ENCODE data around the gene EPS8.

EPS8 gene

GRCh38 chr12:15789220-15790171 is at the start of gene EPS8:
Gene EPS8, minus strand, starts transcription at chr12:15789388. Its CDS starts 106,437 bp downstream, at chr12:15682951.
- peak; percentile 78 for DNase-seq (ENCODE audit: low spot score)

- no peak for DNase-seq (ENCODE audit: low spot score)
Observed at GRCh38 chr12:15837141-15837790, 48.1 kb upstream of the EPS8 start.

- no peak for DNase-seq (ENCODE audit: low spot score)
Observed at GRCh38 chr12:15834575-15834974, 45.4 kb upstream of the EPS8 start.

- DNase-seq (ENCODE audit: low spot score): no peak
Observed at GRCh38 chr12:15831315-15831978, 42.3 kb upstream of the EPS8 start.

GRCh38 chr12:15830538-15830937 is 41.4 kb upstream of the EPS8 start:
- no peak for DNase-seq (ENCODE audit: low spot score)

GRCh38 chr12:15829949-15830348 is 40.8 kb upstream of the EPS8 start:
- DNase-seq (ENCODE audit: low spot score): no peak

GRCh38 chr12:15829255-15829654 is 40.1 kb upstream of the EPS8 start:
- no peak for DNase-seq (ENCODE audit: low spot score)

GRCh38 chr12:15827136-15827535 is 37.9 kb upstream of the EPS8 start:
- no peak for DNase-seq (ENCODE audit: low spot score)

- no peak for DNase-seq (ENCODE audit: low spot score)
Observed at GRCh38 chr12:15824516-15824915, 35.3 kb upstream of the EPS8 start.

GRCh38 chr12:15823360-15824128 is 34.4 kb upstream of the EPS8 start:
- DNase-seq (ENCODE audit: low spot score): no peak

GRCh38 chr12:15819644-15820437 is 30.7 kb upstream of the EPS8 start:
- no peak for DNase-seq (ENCODE audit: low spot score)

- no peak for DNase-seq (ENCODE audit: low spot score)
Observed at GRCh38 chr12:15818418-15818817, 29.2 kb upstream of the EPS8 start.

- no peak for DNase-seq (ENCODE audit: low spot score)
Observed at GRCh38 chr12:15815730-15816129, 26.5 kb upstream of the EPS8 start.

- DNase-seq (ENCODE audit: low spot score): no peak
Observed at GRCh38 chr12:15811214-15812127, 22.3 kb upstream of the EPS8 start.

GRCh38 chr12:15808652-15809051 is 19.5 kb upstream of the EPS8 start:
- no peak for DNase-seq (ENCODE audit: low spot score)

- DNase-seq (ENCODE audit: low spot score): no peak
Observed at GRCh38 chr12:15808250-15808649, 19.1 kb upstream of the EPS8 start.

- no peak for DNase-seq (ENCODE audit: low spot score)
Observed at GRCh38 chr12:15806826-15807225, 17.6 kb upstream of the EPS8 start.

GRCh38 chr12:15801770-15802744 is 12.9 kb upstream of the EPS8 start:
- no peak for DNase-seq (ENCODE audit: low spot score)

- DNase-seq (ENCODE audit: low spot score): no peak
Observed at GRCh38 chr12:15800278-15800677, 11.1 kb upstream of the EPS8 start.
